ENCODE data around the gene NRXN2.
A peak's percentile ranks its signal among the peaks of the same experiment; 100 is the strongest.

The NRXN2 gene

DNA sequence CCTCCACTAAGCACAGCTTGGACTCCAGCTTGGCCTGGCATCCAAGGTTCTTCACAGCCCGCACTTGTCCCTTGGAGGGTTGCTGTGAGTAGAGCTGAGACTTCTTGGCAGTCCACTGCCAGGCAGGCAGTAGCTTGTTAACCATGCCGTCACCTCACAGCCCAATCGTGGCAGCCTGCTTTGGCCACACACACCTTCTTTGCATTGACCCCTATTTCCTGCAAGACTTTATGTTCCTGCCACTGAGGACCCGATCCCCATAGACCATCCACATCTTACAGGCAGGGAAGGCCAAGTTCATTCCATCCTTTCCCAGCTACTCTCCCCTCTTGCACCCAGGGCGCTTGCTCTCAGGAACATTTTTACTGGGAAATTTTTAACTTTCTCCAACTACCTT, 39.3 kb upstream of the NRXN2 start:
- Histone ChIP-seq H3K27ac (peak overlapping the region; percentile 42; the same call in 1 of the 2 replicates), H3K36me3 (ENCODE audit: insufficient read depth, low read length) (peaks cover 46% of the 10 kb centered on the region)

DNA sequence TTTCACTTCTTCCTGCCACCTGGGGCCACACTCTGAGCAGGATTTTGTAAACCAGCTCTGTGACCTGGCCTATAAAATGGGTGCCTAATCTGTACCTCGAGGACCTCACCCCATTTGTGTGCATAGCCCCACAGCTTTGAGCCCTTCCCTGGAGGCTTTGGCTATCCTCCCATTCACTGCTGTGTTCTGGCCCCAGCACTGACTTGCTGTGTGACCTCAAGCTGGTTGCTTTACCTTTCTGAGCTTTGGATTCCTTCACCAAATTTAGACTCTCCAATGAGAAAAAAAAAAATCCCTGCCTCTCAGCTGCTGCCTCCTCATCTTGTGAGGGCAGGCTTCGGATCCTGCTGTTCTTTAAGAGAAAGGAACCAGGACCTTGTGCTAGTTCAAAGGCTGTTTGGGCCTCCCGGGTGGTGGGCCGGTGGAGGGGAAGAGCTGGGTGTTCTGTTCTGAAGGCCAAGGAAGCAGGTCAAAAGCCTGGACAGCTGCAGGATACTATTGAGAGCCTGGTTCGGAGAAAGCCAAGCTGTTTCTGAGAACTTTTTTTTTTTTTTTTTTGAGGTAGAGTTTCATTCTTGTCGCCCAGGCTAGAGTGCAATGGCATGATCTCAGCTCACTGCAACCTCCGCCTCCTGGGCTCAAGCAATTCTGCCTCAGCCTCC, 37.9 kb upstream of the NRXN2 start:
- H3K27ac ChIP-seq: peak overlapping the region; percentile 34; the same call in 1 of the 2 replicates
- no peak overlapping the region for H3K9ac ChIP-seq (ENCODE audit: insufficient read length)
- H3K9me3 ChIP-seq (ENCODE audit: low read depth, low read length): no peaks in the 10 kb centered on the region
- peaks cover 34% of the 10 kb centered on the region for H3K36me3 ChIP-seq (ENCODE audit: insufficient read depth, low read length)
- DNase-seq (ENCODE audit: low read depth, low spot score): no peak
- no peak overlapping the region for H3K4me3 ChIP-seq
- TF ChIP-seq FOXP2 (optimal IDR thresholded peaks at IDR 0.05; ENCODE audit: control extremely low read depth, extremely low read length, insufficient read depth): no peak
- TF ChIP-seq POLR2AphosphoS5 (IDR thresholded peaks at IDR 0.05; ENCODE audit: borderline replicate concordance, low read depth, low read length): no peak; the same call in 1 of the 2 replicates
- TF ChIP-seq EZH2 (IDR thresholded peaks at IDR 0.05): no peak

More for the DNA sequence above, 39.3 kb upstream of the NRXN2 start:
- DNase-seq (ENCODE audit: low read depth, low spot score): no peak
- H3K4me3 ChIP-seq: no peak overlapping the region
- no peak overlapping the region for H3K9ac ChIP-seq (ENCODE audit: insufficient read length)
- no peaks in the 10 kb centered on the region for H3K9me3 ChIP-seq (ENCODE audit: low read depth, low read length)
- TF ChIP-seq EZH2 (IDR thresholded peaks at IDR 0.05) (no peak), FOXP2 (optimal IDR thresholded peaks at IDR 0.05; ENCODE audit: control extremely low read depth, extremely low read length, insufficient read depth) (no peak), POLR2AphosphoS5 (IDR thresholded peaks at IDR 0.05; ENCODE audit: borderline replicate concordance, low read depth, low read length) (peak; percentile 59)

DNA sequence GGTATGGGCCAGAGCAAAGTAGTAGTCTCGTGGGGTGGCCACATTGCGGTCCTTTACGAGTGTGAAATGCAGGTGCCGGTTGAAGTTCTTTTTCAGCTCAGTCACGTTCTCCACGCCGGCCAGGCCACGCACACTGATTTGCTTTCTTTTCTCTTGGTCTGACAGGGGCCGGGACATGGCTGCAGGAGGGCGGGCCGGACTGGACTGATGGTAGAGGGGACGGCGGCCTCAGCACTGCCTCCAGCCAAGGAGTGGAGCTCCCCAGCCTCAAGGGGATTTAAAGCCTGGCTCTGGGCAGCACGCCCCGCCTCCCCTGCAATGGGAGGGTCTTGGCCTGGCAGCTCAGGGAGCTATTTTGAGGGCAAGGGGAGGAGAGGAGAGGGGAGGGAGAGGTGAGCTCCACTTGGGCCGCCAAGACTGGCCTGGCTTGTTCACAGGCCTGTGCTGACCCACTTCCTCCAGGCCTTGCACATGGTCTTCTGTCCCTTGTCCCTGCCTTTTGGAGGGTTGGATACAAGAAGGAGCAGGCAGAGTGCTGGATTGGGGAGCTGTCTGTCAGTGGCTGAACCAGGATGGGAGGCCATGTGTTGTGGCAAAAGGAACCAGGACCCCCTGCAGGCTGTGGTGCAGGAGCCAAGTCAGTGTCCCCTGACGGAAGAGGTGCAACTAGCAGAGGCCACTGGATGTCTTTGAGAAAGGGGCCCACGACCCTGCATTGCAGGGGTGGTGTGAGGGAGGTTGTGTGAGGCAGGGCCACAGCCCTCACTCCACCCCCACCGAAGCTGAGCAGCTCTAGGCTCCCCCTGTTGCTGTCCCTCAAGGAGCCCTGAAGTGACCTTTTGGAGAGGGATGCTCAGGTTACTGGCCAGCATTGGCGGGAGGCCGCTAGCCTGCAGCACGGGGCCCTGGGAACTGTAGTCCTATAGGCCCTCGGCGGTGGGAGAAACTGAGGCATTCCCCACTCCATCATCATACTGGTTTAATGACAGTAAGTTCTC, 37.0 kb upstream of the NRXN2 start, which contains the start of gene PYGM:
PYGM (minus strand) TSS at position 253 of the 998 bp plus-strand sequence; CDS start at position 177, 76 bp downstream.
- Histone ChIP-seq H3K4me3 (no peak within 1 kb of the TSS), H3K9ac (ENCODE audit: insufficient read length) (no peak within 1 kb of the TSS), H3K9me3 (ENCODE audit: low read depth, low read length) (no peaks in the 10 kb centered on the region), H3K36me3 (ENCODE audit: insufficient read depth, low read length) (peaks cover 25% of the 10 kb centered on the region), H3K27ac (peak within 1 kb of the TSS; percentile 34; the same call in 1 of the 2 replicates)
- TF ChIP-seq FOXP2 (optimal IDR thresholded peaks at IDR 0.05; ENCODE audit: control extremely low read depth, extremely low read length, insufficient read depth) (no peak), EZH2 (IDR thresholded peaks at IDR 0.05) (no peak), POLR2AphosphoS5 (IDR thresholded peaks at IDR 0.05; ENCODE audit: borderline replicate concordance, low read depth, low read length) (no peak; the same call in 1 of the 2 replicates)
- no peak for DNase-seq (ENCODE audit: low read depth, low spot score)

DNA sequence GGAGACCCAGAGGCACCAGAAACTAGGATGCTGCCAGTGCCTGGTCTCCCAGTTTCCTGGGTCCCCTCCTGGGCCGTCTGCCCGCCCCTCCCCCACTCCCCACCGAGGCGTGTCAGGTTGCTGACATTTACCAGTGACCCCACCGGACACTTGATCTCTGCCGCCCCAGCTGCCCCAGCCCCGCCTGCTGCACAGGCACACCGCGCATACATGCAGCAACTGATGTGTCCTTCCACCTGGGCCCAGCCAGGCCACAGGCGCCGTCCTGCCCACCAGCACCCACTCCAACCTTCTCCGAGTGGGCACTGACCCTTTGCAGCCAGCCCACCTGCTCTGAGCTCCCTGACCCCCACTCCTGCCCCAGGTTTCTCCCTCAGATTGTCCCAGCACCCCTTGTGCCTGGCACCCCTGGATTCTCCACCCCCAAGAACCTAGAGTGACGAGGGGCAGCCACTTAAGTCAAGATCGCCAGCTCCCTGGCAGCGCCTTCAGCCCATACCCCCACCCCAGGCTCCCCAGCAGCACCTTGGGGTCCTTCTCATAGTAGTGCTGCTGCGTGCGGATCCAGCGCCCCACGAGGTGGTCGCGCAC, 36.2 kb upstream of the NRXN2 start:
- Histone ChIP-seq H3K4me3 (no peak overlapping the region), H3K27ac (no peak overlapping the region), H3K9ac (ENCODE audit: insufficient read length) (no peak overlapping the region), H3K9me3 (ENCODE audit: low read depth, low read length) (no peaks in the 10 kb centered on the region), H3K36me3 (ENCODE audit: insufficient read depth, low read length) (peaks cover 18% of the 10 kb centered on the region)
- no peak for DNase-seq (ENCODE audit: low read depth, low spot score)
- TF ChIP-seq FOXP2 (optimal IDR thresholded peaks at IDR 0.05; ENCODE audit: control extremely low read depth, extremely low read length, insufficient read depth): no peak
- TF ChIP-seq POLR2AphosphoS5 (IDR thresholded peaks at IDR 0.05; ENCODE audit: borderline replicate concordance, low read depth, low read length): no peak
- TF ChIP-seq EZH2 (IDR thresholded peaks at IDR 0.05): no peak

DNA sequence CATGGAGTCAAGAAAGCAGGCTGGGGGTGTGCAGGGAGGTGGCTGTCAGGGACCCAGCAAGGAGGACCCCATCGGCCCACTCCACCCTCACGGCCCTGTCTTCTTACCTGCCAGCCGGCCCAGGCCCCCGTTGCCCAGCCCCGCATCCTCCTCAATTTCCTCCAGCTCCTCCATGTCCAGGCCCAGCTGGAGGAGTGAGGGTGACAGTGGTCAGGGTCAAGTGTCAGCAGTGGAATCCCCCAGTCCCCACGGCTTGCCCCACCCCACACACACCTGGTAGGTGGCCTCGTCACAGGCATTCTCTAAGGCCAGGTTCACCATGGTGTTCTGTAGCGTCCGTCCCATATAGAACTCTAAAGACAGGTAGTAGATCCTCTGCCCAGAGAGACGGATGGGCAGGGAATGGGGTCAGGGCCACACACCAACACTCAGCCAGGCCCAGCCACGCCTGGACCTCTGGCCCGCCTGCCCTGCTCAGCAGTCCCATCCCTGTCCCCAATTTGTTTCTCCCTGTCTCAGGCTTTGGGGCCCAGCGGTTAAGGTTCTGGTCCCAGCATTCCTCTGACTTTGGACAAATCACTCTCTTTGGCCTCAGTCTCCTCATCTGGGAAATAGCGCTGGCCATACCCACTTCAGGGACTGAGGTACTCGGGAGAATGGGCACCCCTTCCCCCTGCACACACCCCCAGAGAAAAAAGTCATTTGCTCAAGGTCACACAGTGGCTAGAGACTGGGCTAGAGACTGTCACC, 35.5 kb upstream of the NRXN2 start:
- Histone ChIP-seq H3K9ac (ENCODE audit: insufficient read length) (no peak overlapping the region), H3K9me3 (ENCODE audit: low read depth, low read length) (no peaks in the 10 kb centered on the region), H3K4me3 (no peak overlapping the region), H3K36me3 (ENCODE audit: insufficient read depth, low read length) (peaks cover 10% of the 10 kb centered on the region), H3K27ac (no peak overlapping the region)
- DNase-seq (ENCODE audit: low read depth, low spot score): no peak
- TF ChIP-seq EZH2 (IDR thresholded peaks at IDR 0.05): no peak
- TF ChIP-seq FOXP2 (optimal IDR thresholded peaks at IDR 0.05; ENCODE audit: control extremely low read depth, extremely low read length, insufficient read depth): no peak
- TF ChIP-seq POLR2AphosphoS5 (IDR thresholded peaks at IDR 0.05; ENCODE audit: borderline replicate concordance, low read depth, low read length): no peak

DNA sequence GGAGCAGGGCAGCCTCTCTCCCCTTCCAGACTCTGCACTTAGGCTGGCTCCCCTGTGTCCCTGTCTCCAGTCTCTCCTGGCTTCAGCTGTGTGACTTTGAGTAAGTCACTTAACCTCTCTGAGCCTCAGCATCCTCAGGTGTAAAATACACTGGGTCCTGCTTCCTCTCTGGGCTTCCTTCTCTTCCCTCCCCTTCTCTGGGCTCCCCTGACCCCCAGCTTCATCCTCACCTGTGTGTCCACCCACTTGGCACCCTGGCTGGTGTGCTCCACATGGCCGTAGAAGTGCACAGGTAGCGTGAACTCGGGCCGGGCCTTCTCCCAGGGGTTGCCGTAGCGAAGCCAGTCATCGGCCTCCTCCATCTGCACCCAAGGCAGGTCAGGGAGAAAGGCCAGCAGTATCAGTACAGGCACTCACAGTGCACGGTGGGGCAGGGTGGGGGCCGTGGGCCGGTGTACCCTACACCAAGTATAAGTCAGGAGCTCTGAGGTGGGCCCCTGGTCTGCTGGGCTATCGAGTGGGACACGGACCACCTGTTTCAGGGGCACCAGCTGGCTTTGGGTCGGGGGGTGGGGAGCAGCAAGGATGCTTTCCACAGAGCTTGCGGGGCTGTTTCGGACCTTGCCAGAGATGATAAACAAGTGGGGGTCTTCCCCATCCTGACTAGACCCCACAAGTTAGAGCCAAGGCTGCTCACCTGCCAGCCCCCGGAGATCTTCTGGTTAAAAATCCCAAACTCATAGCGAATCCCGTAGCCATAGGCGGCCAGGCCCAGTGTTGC, 34.7 kb upstream of the NRXN2 start:
- H3K27ac ChIP-seq: no peak overlapping the region
- DNase-seq (ENCODE audit: low read depth, low spot score): no peak
- H3K36me3 ChIP-seq (ENCODE audit: insufficient read depth, low read length): peaks cover 3% of the 10 kb centered on the region
- no peak overlapping the region for H3K4me3 ChIP-seq
- no peak for TF ChIP-seq FOXP2 (optimal IDR thresholded peaks at IDR 0.05; ENCODE audit: control extremely low read depth, extremely low read length, insufficient read depth)
- no peak for TF ChIP-seq POLR2AphosphoS5 (IDR thresholded peaks at IDR 0.05; ENCODE audit: borderline replicate concordance, low read depth, low read length)
- no peak for TF ChIP-seq EZH2 (IDR thresholded peaks at IDR 0.05)
- H3K9ac ChIP-seq (ENCODE audit: insufficient read length): no peak overlapping the region
- H3K9me3 ChIP-seq (ENCODE audit: low read depth, low read length): no peaks in the 10 kb centered on the region
